Left kidney (tissue), 8 donors: Measurements from ENCODE around the gene COL18A1. TPM values are rescaled to one million over a fixed set of nuclear protein-coding genes. Genes with fewer than 3 reads are reported as not detected.
A peak's percentile ranks its signal among the peaks of the same experiment; 100 is the strongest.
"Not testable (repeated sequence)": the region's sequence is repeated elsewhere in the genome, so short reads cannot be mapped to it uniquely, and the experiment has no call there.

Source experiments
- DNase-seq: peaks from one replicate; pipeline ENCODE4 v3.0.0-alpha.2; 2013
- long read RNA-seq, 8 donors: transcript quantifications; one replicate each; lab custom pipeline, GENCODE V29; 2026
- polyA plus RNA-seq: library from polyadenylated mRNA; unstranded; fragments of 120-200 nt; gene quantifications from one replicate; pipeline ENCODE4 v1.2.1, GENCODE V29; 2013; ENCODE audit not compliant: insufficient read length

COL18A1 gene
- 104 TPM for polyA plus RNA-seq
- long read RNA-seq, donor 1, full-length matches to known transcripts: 3 of 262 reads
- long read RNA-seq, donor 1, partial matches to known transcripts: 259 of 262 reads
- long read RNA-seq, donor 1, other reads (novel, unspliced or antisense): 0 of 262 reads
- long read RNA-seq, donor 2, partial matches to known transcripts: 55 of 55 reads
- long read RNA-seq, donor 2, other reads (novel, unspliced or antisense): 0 of 55 reads
- long read RNA-seq, donor 3, full-length matches to known transcripts: 3 of 94 reads
- long read RNA-seq, donor 3, partial matches to known transcripts: 91 of 94 reads
- long read RNA-seq, donor 3, other reads (novel, unspliced or antisense): 0 of 94 reads
- long read RNA-seq, donor 4: 0 reads
- long read RNA-seq, donor 5, partial matches to known transcripts: 60 of 61 reads
- long read RNA-seq, donor 5, other reads (novel, unspliced or antisense): 0 of 61 reads
- long read RNA-seq, donor 6, partial matches to known transcripts: 153 of 155 reads
- long read RNA-seq, donor 6, other reads (novel, unspliced or antisense): 0 of 155 reads
- long read RNA-seq, donor 7, full-length matches to known transcripts: 6 of 212 reads
- long read RNA-seq, donor 7, partial matches to known transcripts: 206 of 212 reads
- long read RNA-seq, donor 7, other reads (novel, unspliced or antisense): 0 of 212 reads
- long read RNA-seq, donor 8, full-length matches to known transcripts: 1 of 36 reads
- long read RNA-seq, donor 8, partial matches to known transcripts: 35 of 36 reads
- long read RNA-seq, donor 8, other reads (novel, unspliced or antisense): 0 of 36 reads

DNA sequence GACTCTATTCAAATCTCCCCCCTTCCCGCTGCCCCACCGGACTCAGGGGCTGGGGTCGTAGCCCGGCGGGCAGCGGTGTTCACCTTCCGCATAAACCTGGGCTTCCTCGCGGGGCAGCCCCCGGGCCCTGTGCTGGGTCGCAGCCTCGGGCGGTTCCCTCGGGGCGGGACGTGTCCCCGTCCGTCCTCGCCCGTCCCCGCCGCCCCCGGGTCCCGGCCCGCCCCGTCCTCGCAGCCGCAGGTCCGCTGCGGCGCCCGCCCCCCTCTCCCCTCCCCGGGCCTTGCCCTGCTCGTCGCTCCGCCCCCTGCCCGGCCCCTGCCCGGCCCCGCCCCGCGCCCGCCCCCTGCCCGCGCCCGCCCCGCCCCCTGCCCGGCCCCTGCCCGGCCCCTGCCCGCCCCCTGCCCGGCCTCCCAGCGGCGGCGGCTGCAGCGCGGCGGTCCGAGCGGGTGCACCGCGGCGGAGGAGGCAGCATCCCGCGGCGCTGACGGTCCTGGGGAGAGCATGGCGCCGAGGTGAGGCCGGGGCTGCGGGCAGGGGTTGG is at the start of gene COL18A1:
Gene COL18A1, plus strand, starts transcription at position 436 of the 541 bp plus-strand sequence. Its CDS starts 66 bp downstream, at position 502.
- DNase-seq: no peak

DNA sequence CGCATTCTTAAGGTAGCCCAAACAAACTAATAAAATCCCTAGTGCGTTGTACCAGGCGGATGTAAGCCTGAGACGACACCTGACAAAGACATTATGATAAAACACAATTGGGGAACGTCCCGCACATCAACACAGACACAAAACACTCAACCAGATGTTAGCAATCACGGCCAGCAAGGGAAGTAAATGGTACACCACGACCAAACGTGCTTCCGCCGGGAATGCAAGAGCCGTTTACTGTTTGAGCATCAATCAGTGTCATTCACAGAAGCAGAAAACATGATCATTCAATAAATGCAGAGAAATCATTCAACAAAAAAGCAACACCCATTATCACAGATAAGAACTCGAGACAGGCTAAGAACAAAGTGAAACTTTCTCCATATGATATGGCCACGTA is 49.4 kb upstream of the COL18A1 start:
- no peak for DNase-seq

DNA sequence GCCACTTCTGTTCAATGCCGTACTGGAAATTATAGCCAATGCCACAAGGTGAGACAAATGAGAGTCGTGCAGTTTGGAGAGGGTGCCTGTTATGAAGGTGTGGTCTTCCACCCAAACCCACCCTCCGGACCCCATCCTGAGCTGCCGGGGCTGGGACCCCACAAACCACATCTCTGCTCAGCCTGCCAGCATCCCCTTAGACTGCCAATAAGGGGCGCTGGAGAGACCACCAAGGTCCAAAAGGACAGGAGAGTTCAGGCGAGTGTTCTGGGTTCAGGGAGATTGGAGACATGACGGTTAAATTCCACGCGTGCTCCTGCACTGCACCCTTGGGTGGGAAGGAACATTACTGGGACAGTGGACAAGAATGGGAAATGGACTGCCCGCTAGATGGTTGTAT is 48.7 kb upstream of the COL18A1 start:
- no peak for DNase-seq

DNA sequence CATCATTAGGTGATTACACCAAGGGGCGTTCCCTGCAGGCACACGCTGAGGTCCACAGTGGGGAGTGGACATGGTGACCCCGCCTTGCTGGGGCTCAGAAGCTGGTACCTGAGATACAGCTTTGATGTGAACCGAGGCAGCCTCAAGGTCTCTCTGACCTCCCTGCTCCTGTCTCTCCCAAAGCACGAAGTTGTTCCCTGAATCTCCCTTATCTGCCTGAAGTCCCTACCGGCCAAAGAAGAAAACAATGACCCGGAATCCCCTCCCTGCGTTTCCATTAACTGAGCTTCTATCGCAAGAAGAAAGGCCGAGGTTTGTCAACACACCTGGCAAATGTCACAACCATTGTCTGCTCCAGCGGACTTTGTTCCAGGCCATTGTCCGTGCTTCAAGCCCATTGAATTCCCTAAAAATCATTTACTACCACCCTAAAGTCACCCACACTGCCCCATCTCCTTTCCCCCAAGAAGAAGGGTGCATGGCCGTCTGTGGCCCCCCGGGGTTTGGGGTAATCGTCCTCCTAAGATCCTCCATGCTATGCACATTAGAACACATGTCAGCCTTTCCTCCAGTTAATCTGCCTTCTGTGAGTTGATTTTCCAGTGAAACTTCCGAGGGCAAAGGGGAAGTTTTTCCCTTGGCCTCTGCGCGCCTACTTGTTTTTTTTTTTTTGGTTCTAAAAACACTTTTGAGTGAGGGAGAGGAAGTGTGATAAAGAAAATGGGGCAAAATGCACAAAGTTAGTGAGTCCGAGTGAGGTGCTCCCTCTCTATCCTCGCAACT is 48.1 kb upstream of the COL18A1 start:
- DNase-seq: no peak

DNA sequence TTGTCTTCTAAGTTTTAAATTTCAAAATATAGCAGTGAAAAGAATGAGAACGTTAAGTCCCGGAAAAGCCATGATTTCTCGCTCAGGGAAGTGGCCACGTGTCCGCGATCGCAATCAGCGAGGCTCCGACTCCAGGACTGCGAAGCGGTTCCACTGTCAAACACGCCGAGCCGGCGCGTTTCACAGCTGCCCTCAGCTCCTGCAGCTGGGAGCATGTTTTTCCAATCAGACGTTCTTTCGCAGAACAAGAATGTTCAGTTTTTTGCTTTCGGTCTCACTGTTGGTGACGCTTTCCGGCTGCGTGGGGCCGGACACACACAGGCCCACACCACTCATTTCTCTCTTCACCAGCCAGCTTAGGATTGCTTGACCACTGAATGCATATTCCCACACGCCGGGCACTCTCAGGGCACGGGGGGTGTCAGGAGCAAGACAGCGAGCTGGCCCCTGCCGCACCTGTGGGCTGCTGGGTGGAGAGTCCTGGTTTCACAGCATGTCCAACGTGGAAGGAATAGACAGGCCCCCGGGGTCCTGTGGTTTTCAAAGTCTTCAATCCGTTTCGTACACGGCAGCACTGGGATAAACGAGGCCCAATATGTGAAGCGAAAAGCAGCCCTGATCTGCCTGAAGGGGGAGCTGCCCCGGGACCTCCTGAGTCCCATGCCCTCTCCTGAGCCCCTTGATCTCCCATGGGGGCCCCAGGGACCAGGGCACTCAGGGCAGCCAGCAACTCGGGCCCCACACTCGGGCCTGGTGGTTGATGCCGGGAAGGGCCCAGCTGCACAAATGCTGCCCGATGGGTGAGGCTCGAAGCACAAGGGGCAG is 47.3 kb upstream of the COL18A1 start:
- DNase-seq: peak; percentile 56

DNA sequence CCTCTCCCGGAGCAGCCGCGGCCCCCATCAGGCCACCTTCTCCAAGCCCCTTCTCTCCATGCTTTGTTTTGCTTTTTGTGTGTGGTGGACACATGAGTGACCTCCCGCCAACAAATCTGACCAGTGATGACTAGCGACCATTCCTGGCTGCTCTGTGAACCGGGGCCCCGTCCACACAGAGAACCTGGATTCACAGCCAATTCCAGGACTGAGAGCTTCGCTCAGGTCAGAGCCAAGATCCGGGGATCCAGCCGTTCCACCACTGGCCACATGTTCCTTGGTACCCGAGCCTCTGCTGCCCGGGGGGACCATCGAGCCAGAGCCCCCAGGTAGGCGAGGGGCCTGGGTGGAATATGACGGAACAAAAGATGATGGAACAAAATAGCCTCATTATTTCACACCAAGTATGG is 46.7 kb upstream of the COL18A1 start:
- DNase-seq: no peak

DNA sequence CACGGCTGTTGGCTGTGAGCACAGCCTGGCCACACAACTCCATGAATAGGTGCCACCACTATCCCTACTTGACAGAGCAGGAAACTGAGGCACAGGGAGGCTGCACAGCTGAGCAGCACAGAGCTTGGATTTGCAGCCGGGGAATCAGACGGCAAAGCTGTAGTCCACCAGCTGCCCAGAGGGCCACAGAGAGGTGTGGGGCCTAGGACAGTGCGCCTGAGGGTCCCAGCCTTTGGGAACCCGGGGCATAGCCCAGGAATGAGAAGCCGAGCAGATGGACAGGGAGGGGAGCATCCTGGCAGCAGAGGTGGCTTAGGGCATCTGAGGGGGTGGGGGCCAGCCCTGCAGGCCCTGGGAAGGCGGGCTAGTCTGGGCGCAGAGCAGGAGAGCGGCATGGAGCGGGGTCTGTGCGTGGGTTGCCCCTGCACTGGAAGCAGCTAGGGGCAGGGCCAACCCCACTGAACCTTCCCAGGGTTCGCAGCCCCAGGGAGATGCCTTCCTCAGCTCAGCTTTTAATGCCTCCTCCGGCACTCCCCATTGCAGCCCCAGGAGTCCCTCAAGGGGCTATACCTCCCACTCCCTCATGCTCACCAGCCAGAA is 46.2 kb upstream of the COL18A1 start:
- DNase-seq: no peak

DNA sequence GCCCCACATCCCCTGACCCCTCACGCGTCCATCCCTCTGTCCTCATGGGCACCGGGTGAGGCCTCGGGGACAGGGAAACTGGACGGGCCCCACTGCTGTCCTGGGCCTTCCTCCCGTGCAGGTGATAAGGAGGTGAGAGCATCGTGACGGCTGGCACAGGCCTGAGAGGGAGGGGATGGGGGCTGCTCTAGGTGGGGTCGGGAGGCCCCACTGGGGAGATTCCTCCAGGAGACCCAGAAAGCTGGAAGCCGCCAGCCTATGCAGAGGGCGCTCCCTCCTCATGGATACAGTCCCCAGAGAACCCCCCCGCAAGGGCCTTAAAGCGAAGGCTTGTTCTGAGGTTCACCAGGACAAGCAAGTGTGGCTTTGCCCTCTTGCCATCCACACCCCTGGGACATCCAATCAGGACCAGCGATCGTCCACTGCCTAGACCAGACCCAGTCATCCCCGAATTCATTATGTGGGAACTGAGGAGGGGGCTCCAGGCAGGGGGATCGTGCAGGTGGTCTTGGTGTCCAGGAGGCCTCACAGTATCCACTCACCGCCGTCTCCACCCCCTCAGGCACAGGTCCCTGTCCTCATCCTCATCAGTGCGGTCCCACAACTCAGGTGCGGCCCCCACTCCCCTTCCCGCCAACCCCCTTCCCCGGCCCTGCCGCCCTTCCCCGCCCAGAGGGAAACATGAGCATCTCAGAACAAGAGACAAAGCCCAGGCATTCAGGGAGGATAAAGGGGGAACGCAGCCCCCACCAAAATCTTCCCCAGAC is 45.3 kb upstream of the COL18A1 start:
- no peak for DNase-seq

DNA sequence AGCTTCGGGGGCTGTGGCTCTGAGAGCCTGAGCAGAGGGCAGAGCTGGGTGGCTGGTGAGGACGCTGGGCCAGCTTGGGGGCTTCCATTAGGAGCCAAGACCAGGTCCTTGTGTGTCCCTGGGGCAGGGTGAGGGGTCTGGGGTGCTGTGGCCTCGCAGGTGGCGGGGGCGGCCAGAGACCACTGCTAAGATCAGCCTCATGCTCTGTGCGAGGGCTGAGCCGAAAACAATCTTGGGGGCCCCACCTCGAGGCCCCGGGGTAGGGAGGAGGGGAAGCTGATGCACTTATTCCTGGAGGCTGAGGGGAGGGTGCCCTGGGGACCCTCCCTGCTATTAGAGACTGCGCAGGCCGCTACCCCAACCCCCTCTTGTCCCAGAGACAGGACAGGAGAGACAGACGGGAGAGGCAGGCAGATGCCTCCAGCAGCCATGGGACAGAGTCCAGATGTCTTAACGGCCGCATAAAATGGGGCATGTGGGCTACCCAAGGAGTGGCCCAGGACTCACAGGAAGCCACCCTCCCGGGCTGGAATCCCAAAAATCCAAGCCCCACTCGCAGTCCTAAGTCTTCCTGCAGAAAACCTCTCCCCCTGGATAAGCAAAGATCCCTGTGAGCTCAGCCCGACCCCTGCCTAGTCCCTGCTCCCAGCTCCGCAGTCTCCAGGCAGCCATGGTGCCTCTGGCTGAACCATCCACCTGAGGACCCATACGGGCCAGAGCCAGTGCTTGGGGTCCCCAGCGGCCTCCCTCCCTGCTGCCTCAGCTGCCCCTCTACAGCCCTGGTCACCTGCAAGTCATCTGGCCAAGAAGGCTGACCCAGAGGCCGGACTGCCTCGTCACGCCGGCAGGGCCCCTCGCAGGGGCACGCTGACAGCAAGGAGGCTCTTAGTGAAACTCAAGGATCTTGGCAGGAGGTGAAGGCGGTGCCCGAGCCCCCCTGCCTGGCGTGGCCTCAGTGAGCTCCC is 43.6 kb upstream of the COL18A1 start:
- no peak for DNase-seq

DNA sequence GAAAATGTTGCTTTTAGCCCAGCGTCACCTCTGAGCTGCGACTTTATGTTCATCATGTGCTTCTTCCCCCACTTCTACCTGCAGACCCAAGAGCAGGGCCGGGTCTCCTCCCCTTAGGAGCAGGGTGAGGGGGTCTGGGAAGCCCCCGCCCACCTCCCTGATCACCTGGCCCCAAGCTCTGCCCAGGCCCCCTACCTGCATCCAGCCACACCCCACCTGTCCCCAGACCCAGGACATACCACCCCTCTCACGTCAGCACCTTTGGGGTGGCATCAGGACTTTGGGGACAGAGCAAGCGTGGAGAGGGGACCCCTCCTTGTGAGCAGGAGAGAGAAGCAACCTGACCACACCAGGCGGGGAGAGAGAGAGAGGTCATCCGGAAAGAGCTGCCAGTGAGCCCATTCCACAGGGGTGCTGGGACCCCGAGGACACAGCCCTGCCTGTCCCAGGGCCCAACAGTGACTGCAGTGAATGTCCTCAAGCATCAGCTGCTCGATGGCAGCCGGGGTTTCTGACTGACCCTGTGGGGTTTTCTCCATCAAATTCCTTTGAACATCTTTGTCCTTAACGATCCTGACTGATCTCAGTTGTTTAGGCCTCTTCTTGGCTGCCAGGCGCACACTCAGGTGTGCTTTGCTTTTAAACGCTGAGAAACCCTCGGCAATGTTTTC is 42.8 kb upstream of the COL18A1 start:
- DNase-seq: no peak

DNA sequence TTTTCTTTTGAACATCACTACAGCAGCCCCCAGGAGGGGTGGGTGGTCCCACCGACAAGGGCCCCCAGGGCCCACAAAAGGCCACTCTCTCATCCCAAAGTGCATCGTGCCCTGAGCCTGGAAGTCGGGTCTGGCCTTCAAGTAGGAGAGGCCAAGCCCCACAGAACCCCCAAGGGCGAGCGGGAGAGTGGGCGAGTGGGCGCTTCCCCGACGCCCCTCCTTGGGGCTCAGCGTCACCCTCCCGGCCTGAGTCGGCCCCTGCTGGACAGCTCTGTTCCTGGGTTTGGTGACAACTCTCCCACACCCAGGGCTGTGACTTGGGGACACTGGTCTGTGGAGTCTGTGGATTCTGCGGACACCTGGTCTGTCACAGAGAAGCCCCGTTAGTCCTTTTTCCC is 42.2 kb upstream of the COL18A1 start:
- DNase-seq: no peak

DNA sequence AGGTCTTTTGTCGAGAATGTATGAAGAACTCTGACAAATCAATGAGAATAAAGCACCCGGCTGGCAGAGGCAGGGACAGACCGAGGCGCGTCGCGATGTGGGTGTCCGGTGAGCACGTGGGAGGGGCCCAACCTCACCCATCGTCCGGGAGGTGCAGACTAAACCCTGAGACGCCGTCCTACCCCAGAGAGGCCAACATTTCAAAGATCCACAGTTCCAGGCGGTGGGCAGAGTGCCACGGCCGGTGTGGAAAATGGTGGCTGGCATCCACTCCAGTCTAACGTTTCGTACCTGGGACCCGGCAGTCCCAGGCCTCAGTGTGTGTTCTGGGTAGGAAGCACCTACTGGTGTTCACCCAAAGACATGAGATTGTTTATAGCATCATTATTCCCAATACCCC is 41.7 kb upstream of the COL18A1 start:
- DNase-seq: not testable (repeated sequence)

DNA sequence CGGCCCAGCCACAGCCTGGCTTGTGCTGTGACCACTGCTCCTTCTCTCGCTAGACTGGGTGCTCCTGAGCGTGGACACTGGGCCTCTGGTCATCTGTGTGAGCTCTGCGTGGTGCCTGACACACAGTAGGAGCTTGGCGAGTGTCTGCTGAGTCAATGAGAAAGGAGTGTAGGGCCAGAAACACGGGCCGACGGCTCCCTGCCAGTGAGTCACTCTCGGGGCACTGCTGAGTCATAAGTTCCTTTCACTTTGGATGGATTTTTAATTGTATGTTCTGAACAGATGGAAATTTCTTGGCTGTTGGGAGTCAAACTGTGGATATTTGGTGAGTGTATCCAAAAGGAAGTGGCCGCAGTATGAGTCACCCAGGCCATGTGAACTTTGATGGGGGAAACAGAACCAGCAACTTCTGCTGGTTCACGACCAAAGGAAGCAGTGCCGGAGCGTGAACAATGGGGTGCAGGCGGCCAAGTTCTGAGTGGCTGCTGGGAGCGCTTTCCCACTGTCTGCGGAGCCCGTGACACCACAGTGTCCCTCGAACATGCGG is 41.0 kb upstream of the COL18A1 start:
- DNase-seq: no peak

DNA sequence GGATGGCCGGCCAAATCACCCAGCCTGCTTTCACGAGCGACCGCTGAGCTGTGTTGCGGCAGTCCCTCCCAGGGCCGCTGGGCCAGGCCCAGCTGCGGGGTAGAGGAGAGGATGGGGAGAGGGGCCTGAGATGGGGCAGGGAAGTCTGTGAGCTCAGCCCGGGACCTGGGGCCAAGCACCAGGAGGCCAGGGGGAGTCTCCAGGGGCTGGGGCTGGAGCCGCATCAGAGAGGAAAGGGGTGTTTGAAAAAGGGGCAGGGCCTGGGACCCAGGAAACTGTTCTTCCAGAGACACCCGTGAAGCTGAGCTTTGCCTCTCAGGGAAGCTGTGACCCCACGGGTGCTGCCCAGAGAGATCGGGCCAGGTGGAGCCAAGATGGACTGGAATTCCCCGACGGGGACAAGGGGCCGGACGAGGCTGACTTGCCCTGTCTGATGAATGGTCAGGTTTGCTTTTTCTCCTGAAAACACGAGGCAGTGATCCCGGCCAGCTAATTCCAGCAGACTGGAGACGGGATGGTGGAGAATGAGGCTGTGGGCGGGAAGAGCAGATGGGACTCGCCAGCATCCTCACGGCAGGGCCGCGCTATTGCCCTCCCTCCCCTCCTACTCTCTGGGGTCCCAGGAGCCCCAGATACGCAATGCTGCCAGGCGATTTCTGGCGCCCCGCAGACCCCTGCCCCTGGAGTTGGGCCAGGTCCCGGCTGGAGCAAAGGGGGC is 40.3 kb upstream of the COL18A1 start:
- DNase-seq: no peak

DNA sequence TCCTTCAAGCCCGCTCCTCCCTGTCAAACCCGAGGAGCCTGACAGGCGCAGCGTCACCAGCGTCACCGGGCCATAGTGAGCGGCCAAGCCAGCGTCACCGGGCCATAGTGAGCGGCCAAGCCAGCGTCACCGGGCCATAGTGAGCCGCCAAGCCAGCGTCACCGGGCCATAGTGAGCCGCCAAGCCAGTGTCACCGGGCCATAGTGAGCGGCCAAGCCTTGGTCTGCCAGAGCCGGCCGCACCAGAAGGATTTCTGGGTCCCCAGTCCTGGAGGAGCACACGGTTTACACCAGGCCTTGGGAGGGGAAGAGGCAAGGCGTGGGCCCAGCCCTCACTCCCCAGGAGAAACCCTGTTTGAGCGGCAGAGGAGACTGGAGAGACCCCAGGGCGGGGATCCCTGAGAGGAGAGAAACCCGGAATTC is 39.8 kb upstream of the COL18A1 start:
- no peak for DNase-seq

DNA sequence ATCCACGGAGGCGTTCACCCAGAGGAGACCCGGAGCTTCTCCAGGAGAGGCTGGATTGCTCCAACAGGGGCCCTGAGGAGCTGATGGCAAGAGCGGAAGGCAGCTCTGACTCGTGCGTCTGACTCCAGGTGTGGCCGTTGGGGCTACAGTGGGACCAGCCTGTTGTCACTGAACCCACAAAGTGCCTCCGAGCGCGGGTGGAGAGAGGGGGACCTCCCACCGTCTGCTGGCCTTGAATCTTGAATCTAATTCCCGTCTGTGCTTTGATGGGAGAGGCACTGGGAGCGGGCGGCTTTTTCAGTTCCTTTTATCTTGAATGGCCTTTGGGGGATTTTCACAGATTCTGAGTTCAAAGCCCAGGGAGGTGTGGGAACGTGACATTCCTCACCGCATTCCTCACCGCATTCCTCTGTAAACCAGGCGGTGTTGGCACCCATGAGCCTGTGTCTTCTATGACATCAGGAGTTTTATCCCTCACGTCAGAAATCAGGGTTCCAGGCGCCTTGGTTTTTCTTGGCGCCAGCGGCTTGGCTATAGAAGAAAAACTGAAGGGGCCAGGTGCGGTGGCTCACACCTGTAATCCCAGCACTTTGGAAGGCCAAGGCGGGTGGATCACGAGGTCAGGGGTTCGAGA is 39.2 kb upstream of the COL18A1 start:
- DNase-seq: no peak

DNA sequence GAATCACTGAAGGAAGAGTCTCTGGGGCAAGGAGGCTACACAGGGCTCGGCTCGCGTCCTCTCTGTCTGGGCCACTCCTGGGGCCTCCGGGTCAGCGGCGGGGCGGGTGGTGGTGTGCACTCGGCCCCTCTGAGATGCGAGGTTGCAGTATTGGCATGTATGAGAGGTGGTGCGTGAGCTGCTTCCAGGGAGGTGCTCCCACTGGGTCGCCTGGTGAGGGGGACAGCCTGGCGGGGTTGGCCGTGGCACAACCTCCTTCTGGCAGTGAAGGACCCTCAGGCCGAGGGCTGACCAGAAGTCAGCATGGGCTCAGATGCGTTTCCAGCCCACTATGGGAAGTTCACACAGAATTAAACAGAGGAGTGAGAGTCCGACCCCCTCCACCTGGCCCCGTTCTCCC is 38.5 kb upstream of the COL18A1 start:
- no peak for DNase-seq
